Mammary epithelial cell (primary cell): ENCODE results near the gene ATP13A2.

Experiments used
- EZH2 ChIP-seq: IDR thresholded peaks from 2 replicates; pipeline ENCODE4 v1.6.1; 2012; ENCODE audit warnings: low read length, inconsistent platforms, borderline replicate concordance
- TF ChIP-seq, protein P1 (sequence below), 2 donors: IDR thresholded peaks in 1 of 2; conservative IDR thresholded peaks in 1 of 2; 2 replicates each; pipeline ENCODE4 v1.5.1; 2011 to 2012; ENCODE audit warnings: inconsistent platforms in 2 of 2, low read length in 2 of 2, mild to moderate bottlenecking in 2 of 2, control low read depth in 1 of 2, low read depth in 1 of 2; ENCODE audit not compliant: insufficient read depth in 1 of 2; ENCODE audit errors: extremely low read depth in 1 of 2

GRCh38 chr1:16983649-16984048 lies 28.1 kb downstream of the ATP13A2 start:
- TF ChIP-seq, protein P1, sequence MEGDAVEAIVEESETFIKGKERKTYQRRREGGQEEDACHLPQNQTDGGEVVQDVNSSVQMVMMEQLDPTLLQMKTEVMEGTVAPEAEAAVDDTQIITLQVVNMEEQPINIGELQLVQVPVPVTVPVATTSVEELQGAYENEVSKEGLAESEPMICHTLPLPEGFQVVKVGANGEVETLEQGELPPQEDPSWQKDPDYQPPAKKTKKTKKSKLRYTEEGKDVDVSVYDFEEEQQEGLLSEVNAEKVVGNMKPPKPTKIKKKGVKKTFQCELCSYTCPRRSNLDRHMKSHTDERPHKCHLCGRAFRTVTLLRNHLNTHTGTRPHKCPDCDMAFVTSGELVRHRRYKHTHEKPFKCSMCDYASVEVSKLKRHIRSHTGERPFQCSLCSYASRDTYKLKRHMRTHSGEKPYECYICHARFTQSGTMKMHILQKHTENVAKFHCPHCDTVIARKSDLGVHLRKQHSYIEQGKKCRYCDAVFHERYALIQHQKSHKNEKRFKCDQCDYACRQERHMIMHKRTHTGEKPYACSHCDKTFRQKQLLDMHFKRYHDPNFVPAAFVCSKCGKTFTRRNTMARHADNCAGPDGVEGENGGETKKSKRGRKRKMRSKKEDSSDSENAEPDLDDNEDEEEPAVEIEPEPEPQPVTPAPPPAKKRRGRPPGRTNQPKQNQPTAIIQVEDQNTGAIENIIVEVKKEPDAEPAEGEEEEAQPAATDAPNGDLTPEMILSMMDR (conservative IDR thresholded peaks at IDR 0.05 in 1 of 2, IDR thresholded peaks at IDR 0.05 in 1 of 2; ENCODE audit: extremely low read depth in 1 of 2, insufficient read depth in 1 of 2, low read depth in 1 of 2, low read length in 2 of 2): no peak
- no peak for TF ChIP-seq EZH2
